ENCODE measurements around the gene NDUFB7. TPM values are rescaled to one million over a fixed set of nuclear protein-coding genes. Genes with fewer than 3 reads are reported as not detected.
"Not testable (repeated sequence)": the region's sequence is repeated elsewhere in the genome, so short reads cannot be mapped to it uniquely, and the experiment has no call there.

Gene NDUFB7
- total and polyA plus RNA-seq, 2 experiments from 2014 or later, result 289 to 463 TPM

GRCh38 chr19:14595558-14595957 lies 23.7 kb upstream of the NDUFB7 start (continued):
- no peak for TF ChIP-seq ZNF462 (CRISPR knock-in tag; IDR thresholded peaks at IDR 0.05)
- no peak for TF ChIP-seq POLR2AphosphoS5 (IDR thresholded peaks at IDR 0.05; ENCODE audit: low read depth)
- no peak for TF ChIP-seq CTCF (conservative IDR thresholded peaks at IDR 0.05; ENCODE audit: low read depth in 2 of 2)
- no peak for TF ChIP-seq EZH2phosphoT487 (IDR thresholded peaks at IDR 0.05; ENCODE audit: unreplicated experiment)
- no peak for TF ChIP-seq CREB1 (CRISPR knock-in tag; IDR thresholded peaks at IDR 0.05; ENCODE audit: low read depth)

GRCh38 chr19:14589433-14589832 lies 17.6 kb upstream of the NDUFB7 start:
- not testable (repeated sequence) for H4K20me1 ChIP-seq (replicated peaks; ENCODE audit: insufficient read depth); H3K4me3 ChIP-seq; H3K27ac Mint-ChIP-seq; H3K36me3 ChIP-seq (ENCODE audit: insufficient read depth); H3K79me2 ChIP-seq (replicated peaks; ENCODE audit: insufficient read depth); DNase-seq (ENCODE audit: low spot score); H3K27me3 ChIP-seq (ENCODE audit: insufficient read depth); H3K4me1 ChIP-seq (ENCODE audit: insufficient read depth); H3K4me2 ChIP-seq; H3K9me2 ChIP-seq (ENCODE audit: insufficient read depth); ATAC-seq; H2AFZ ChIP-seq; H3K4me3 Mint-ChIP-seq; H3K27me3 Mint-ChIP-seq (ENCODE audit: insufficient read depth, low read depth, poor library complexity); H3K27ac ChIP-seq (ENCODE audit: low read depth); H3K4me1 Mint-ChIP-seq; H3F3A ChIP-seq (replicated peaks; ENCODE audit: low read depth)
- peaks cover 15% of the 10 kb centered on the region; the same call in 2 of the 3 replicates for H3K36me3 Mint-ChIP-seq (ENCODE audit: low read depth)
- peaks cover 65% of the 10 kb centered on the region for H3K9me3 Mint-ChIP-seq

- not testable (repeated sequence) for H3K27ac ChIP-seq (ENCODE audit: low read depth); H3K9me2 ChIP-seq (ENCODE audit: insufficient read depth); H3K4me2 ChIP-seq; H3K4me3 ChIP-seq; DNase-seq (ENCODE audit: low spot score); H3K27ac Mint-ChIP-seq; H3K36me3 ChIP-seq (ENCODE audit: insufficient read depth); H3K4me3 Mint-ChIP-seq; H3F3A ChIP-seq (replicated peaks; ENCODE audit: low read depth); ATAC-seq; H3K79me2 ChIP-seq (replicated peaks; ENCODE audit: insufficient read depth); H3K4me1 Mint-ChIP-seq; H3K4me1 ChIP-seq (ENCODE audit: insufficient read depth); H4K20me1 ChIP-seq (replicated peaks; ENCODE audit: insufficient read depth); H3K27me3 ChIP-seq (ENCODE audit: insufficient read depth); H3K27me3 Mint-ChIP-seq (ENCODE audit: insufficient read depth, low read depth, poor library complexity); H2AFZ ChIP-seq
- H3K36me3 Mint-ChIP-seq (ENCODE audit: low read depth), result peaks cover 14% of the 10 kb centered on the region; the same call in 2 of the 3 replicates
- peaks cover 58% of the 10 kb centered on the region for H3K9me3 Mint-ChIP-seq
Measured at GRCh38 chr19:14585187-14585586, 13.3 kb upstream of the NDUFB7 start.

GRCh38 chr19:14584372-14584771 lies 12.5 kb upstream of the NDUFB7 start:
- DNase-seq (ENCODE audit: low spot score); H3K36me3 ChIP-seq (ENCODE audit: insufficient read depth); H3K27me3 Mint-ChIP-seq (ENCODE audit: insufficient read depth, low read depth, poor library complexity); H4K20me1 ChIP-seq (replicated peaks; ENCODE audit: insufficient read depth); H2AFZ ChIP-seq; H3F3A ChIP-seq (replicated peaks; ENCODE audit: low read depth); H3K27ac Mint-ChIP-seq; H3K27ac ChIP-seq (ENCODE audit: low read depth); H3K4me1 Mint-ChIP-seq; H3K4me3 ChIP-seq; H3K79me2 ChIP-seq (replicated peaks; ENCODE audit: insufficient read depth); H3K9me2 ChIP-seq (ENCODE audit: insufficient read depth); H3K4me1 ChIP-seq (ENCODE audit: insufficient read depth); H3K4me3 Mint-ChIP-seq; ATAC-seq; H3K27me3 ChIP-seq (ENCODE audit: insufficient read depth); H3K4me2 ChIP-seq: not testable (repeated sequence)
- peaks cover 14% of the 10 kb centered on the region; the same call in 2 of the 3 replicates for H3K36me3 Mint-ChIP-seq (ENCODE audit: low read depth)
- peaks cover 61% of the 10 kb centered on the region for H3K9me3 Mint-ChIP-seq

Measured in GM23338 (cell line).